Neuronal stem cell (in vitro differentiated cells): ENCODE measurements around the gene MAML2.
A peak's percentile ranks its signal among the peaks of the same experiment; 100 is the strongest.

ENCODE experiments used
- DNase-seq: peaks from one replicate; pipeline ENCODE4 v3.0.0-alpha.2; 2013; ENCODE audit warnings: low spot score
- H2AFZ ChIP-seq: one replicate; pipeline ENCODE4 v1.6.1; 2013; ENCODE audit warnings: mild to moderate bottlenecking, low read length, inconsistent platforms
- H2AK5ac ChIP-seq: 2 replicates; pipeline ENCODE4 v1.6.1; 2013; ENCODE audit warnings: low read depth, mild to moderate bottlenecking, inconsistent platforms, low read length, moderate library complexity, mixed read lengths
- H2BK120ac ChIP-seq: 2 replicates; pipeline ENCODE4 v1.6.1; 2013; ENCODE audit warnings: low read depth, mild to moderate bottlenecking, inconsistent platforms, low read length, moderate library complexity, mixed read lengths
- H2BK12ac ChIP-seq: one replicate; pipeline ENCODE4 v1.6.1; 2013; ENCODE audit warnings: low read length, inconsistent platforms
- H2BK15ac ChIP-seq: 2 replicates; pipeline ENCODE4 v1.6.1; 2013; ENCODE audit warnings: mild to moderate bottlenecking, low read length, inconsistent platforms, mixed read lengths
- H2BK5ac ChIP-seq: one replicate; pipeline ENCODE4 v1.6.1; 2013; ENCODE audit warnings: inconsistent platforms, mild to moderate bottlenecking, low read length, moderate library complexity
- H3K14ac ChIP-seq: one replicate; pipeline ENCODE4 v1.6.1; 2013; ENCODE audit warnings: low read length, inconsistent platforms
- H3K18ac ChIP-seq: 2 replicates; pipeline ENCODE4 v1.6.1; 2013; ENCODE audit warnings: low read length, inconsistent platforms
- H3K23ac ChIP-seq: 2 replicates; pipeline ENCODE4 v1.6.1; 2013; ENCODE audit warnings: low read depth, mild to moderate bottlenecking, mixed read lengths, low read length, inconsistent platforms; ENCODE audit not compliant: poor library complexity
- H3K27ac ChIP-seq: replicated peaks from 3 replicates; pipeline ENCODE4 v1.5.1; 2013; ENCODE audit warnings: low read length, inconsistent platforms
- H3K27me3 ChIP-seq, 3 experiments: 2 replicates each; pipeline ENCODE4 v1.6.1; 2013; ENCODE audit warnings: low read length in 3 of 3, mild to moderate bottlenecking in 2 of 3, inconsistent platforms in 1 of 3, low read depth in 1 of 3, mixed read lengths in 1 of 3, moderate library complexity in 1 of 3; ENCODE audit not compliant: control insufficient read depth in 3 of 3, insufficient read depth in 3 of 3
- H3K36me3 ChIP-seq, 2 donors: replicated peaks in 1 of 2; 2 replicates each; pipeline ENCODE4 v1.6.1; 2013; ENCODE audit warnings: low read length in 2 of 2; ENCODE audit not compliant: control insufficient read depth in 2 of 2, insufficient read depth in 2 of 2
- H3K4ac ChIP-seq: 2 replicates; pipeline ENCODE4 v1.6.1; 2013; ENCODE audit warnings: inconsistent platforms, mild to moderate bottlenecking, low read length, moderate library complexity
- H3K4me1 ChIP-seq, 2 donors: 1 replicate in 1 of 2; 2 replicates in 1 of 2; pipeline ENCODE4 v1.6.1; 2013; ENCODE audit warnings: low read length in 2 of 2, low read depth in 1 of 2; ENCODE audit not compliant: control insufficient read depth in 2 of 2, insufficient read depth in 1 of 2
- H3K4me2 ChIP-seq: one replicate; pipeline ENCODE4 v1.6.1; 2013; ENCODE audit warnings: mild to moderate bottlenecking, low read length, inconsistent platforms; ENCODE audit not compliant: insufficient read depth, poor library complexity, severe bottlenecking
- H3K4me3 ChIP-seq, 2 donors: 2 replicates each; pipeline ENCODE4 v1.5.1; 2013; ENCODE audit warnings: low read length in 2 of 2, mild to moderate bottlenecking in 2 of 2, inconsistent platforms in 1 of 2, moderate library complexity in 1 of 2
- H3K79me1 ChIP-seq: one replicate; pipeline ENCODE4 v1.6.1; 2013; ENCODE audit warnings: low read depth, mild to moderate bottlenecking, inconsistent platforms, low read length, moderate library complexity
- H3K9ac ChIP-seq: one replicate; pipeline ENCODE4 v1.6.1; 2013; ENCODE audit warnings: mild to moderate bottlenecking, low read depth, low read length, inconsistent platforms; ENCODE audit not compliant: poor library complexity
- H3K9me3 ChIP-seq, 2 donors: replicated peaks in 1 of 2; 2 replicates each; pipeline versions ENCODE3 to v1.6.1; 2013; ENCODE audit warnings: low read length in 2 of 2, mild to moderate bottlenecking in 2 of 2, inconsistent platforms in 1 of 2, low read depth in 1 of 2, mixed read lengths in 1 of 2, moderate library complexity in 1 of 2; ENCODE audit not compliant: control insufficient read depth in 2 of 2, insufficient read depth in 1 of 2
- H4K8ac ChIP-seq: one replicate; pipeline ENCODE4 v1.6.1; 2013; ENCODE audit warnings: low read depth, mild to moderate bottlenecking, inconsistent platforms, low read length, moderate library complexity
- H4K91ac ChIP-seq: one replicate; pipeline ENCODE4 v1.6.1; 2013; ENCODE audit warnings: low read length, low read depth, mild to moderate bottlenecking, inconsistent platforms; ENCODE audit not compliant: poor library complexity
- WGBS, 2 donors: extraction: QIAGEN DNeasy Blood & Tissue Kit; methylation state at CpG; one replicate each; pipeline ENCODE4 v1.1.7; 2013; ENCODE audit warnings: missing lambda C conversion rate in 2 of 2, mixed read lengths in 1 of 2; ENCODE audit not compliant: insufficient read length in 2 of 2, insufficient replicate concordance in 1 of 2; ENCODE audit errors: extremely low coverage in 2 of 2; 5-methylcytosine and 5-hydroxymethylcytosine counted together

The MAML2 gene

DNA sequence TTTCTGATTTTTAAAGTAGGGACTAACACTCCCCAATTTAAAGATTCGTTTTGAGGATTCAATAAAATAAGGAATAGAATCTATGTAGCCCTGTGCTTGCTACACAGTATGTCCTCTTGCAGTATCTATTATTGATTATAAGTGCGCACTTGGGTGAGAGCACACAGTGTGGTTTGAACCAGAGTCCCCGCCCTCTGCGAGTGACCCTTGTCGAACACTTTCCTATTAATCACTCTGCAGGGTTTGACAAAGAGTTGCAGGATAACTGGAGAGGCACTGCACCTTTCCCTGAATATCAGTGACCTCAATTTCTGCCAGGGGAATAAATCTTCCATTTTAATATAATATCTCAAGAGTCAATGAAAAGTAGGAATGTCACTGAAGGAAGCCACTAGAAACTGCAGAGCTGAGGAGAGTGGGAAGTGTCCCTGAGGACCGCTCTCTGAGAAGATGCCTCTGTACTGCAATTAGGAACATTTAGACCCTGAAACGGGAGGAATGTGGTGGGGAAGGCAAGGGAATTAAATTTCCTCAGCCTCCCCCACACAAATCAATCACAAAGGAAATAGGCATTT, 182.2 kb downstream of the MAML2 start:
- Histone ChIP-seq H2AFZ (no peak overlapping the region), H3K4ac (no peak overlapping the region), H3K14ac (no peak overlapping the region), H2BK120ac (no peak overlapping the region), H3K79me1 (no peaks in the 10 kb centered on the region), H2BK15ac (no peak overlapping the region), H3K27me3 (no peaks in the 10 kb centered on the region), H3K4me3 (no peak overlapping the region), H3K23ac (no peak overlapping the region), H3K9ac (no peak overlapping the region), H3K18ac (no peak overlapping the region), H2BK12ac (no peak overlapping the region), H2AK5ac (no peak overlapping the region), H4K91ac (no peak overlapping the region), H3K36me3 (no peaks in the 10 kb centered on the region), H3K4me1 (peaks cover 8% of the 10 kb centered on the region in 2 donors), H3K27ac (no peak overlapping the region), H3K9me3 (no peaks in the 10 kb centered on the region), H4K8ac (no peak overlapping the region), H3K4me2 (no peak overlapping the region), H2BK5ac (no peak overlapping the region)
- no peak for DNase-seq
- no CpG with 5 or more reads among the region's 7 CpGs for WGBS, 2 donors

DNA sequence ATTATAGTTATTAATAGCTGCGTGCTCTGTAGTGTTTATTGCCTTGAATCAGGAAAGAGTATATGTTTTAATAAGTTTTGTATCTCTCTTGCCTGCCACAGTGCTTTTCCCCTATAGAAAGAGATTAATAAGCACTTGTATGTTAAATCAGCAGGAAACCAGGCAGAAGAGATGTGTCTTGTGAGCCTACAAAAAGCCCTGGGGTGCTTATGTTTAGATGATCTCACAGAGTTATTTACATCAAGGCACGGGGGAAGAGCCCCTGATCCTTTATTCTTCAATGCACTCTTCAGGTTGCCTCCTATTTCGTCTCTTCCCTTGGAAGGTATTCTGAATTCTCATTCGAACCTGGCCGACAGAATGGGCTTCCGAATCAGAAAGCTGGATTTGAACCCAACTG, 183.0 kb downstream of the MAML2 start:
- Histone ChIP-seq H2AK5ac (no peak overlapping the region), H3K14ac (no peak overlapping the region)

DNA sequence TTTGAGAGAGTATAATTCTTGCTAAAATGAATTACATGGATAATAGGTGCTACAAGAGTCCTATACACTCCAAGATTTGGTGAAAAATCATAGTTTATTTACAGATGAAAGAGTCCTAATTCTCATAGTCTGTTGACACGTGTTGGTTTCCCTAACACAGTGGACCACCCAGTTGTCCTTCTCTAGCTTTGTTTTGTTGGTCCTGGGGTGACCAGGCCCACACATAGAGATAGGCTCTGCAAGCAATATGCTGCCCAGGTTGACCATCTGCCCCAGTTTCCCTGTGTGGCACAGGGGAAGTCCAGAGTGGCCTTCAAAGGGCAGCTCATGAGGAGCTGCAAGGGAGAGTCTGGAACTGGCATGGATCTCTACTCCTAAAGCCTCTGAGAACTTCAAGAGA, 184.9 kb downstream of the MAML2 start:
- Histone ChIP-seq H2BK120ac (no peak overlapping the region), H3K27ac (no peak overlapping the region), H3K4me1 (peaks cover 11 to 21% of the 10 kb centered on the region in 2 donors)

More for the DNA sequence above, 183.0 kb downstream of the MAML2 start:
- Histone ChIP-seq H2BK5ac (no peak overlapping the region), H3K18ac (no peak overlapping the region), H3K4me2 (no peak overlapping the region), H3K4me1 (peaks cover 10 to 15% of the 10 kb centered on the region in 2 donors), H3K4me3 (no peak overlapping the region), H4K91ac (no peak overlapping the region), H3K79me1 (no peaks in the 10 kb centered on the region), H3K9me3 (no peaks in the 10 kb centered on the region), H2BK12ac (no peak overlapping the region), H3K23ac (no peak overlapping the region), H4K8ac (no peak overlapping the region), H2AFZ (no peak overlapping the region), H2BK15ac (no peak overlapping the region), H2BK120ac (no peak overlapping the region), H3K4ac (no peak overlapping the region), H3K27me3 (no peaks in the 10 kb centered on the region), H3K36me3 (no peaks in the 10 kb centered on the region), H3K27ac (no peak overlapping the region), H3K9ac (no peak overlapping the region)
- no CpG with 5 or more reads among the region's 6 CpGs for WGBS, 2 donors
- no peak for DNase-seq

GRCh38 chr11:96157517-96157873, 185.5 kb downstream of the MAML2 start:
- Histone ChIP-seq H3K27me3 (no peaks in the 10 kb centered on the region), H3K27ac (no peak overlapping the region), H2BK120ac (no peak overlapping the region), H4K91ac (no peak overlapping the region), H4K8ac (no peak overlapping the region), H2BK5ac (no peak overlapping the region), H3K4me1 (peaks cover 14 to 27% of the 10 kb centered on the region in 2 donors), H2BK12ac (no peak overlapping the region), H3K23ac (no peak overlapping the region), H3K9me3 (no peaks in the 10 kb centered on the region), H3K79me1 (no peaks in the 10 kb centered on the region), H3K4me2 (no peak overlapping the region), H2AK5ac (no peak overlapping the region), H3K36me3 (no peaks in the 10 kb centered on the region), H2AFZ (no peak overlapping the region), H3K18ac (no peak overlapping the region), H3K14ac (no peak overlapping the region), H3K4me3 (no peak overlapping the region), H2BK15ac (no peak overlapping the region), H3K9ac (no peak overlapping the region), H3K4ac (no peak overlapping the region)
- no peak for DNase-seq

More for the DNA sequence above, 184.9 kb downstream of the MAML2 start:
- no peak overlapping the region for H4K8ac ChIP-seq
- no peak overlapping the region for H2BK12ac ChIP-seq
- no peak for DNase-seq
- H3K14ac ChIP-seq = no peak overlapping the region
- H3K27me3 ChIP-seq = no peaks in the 10 kb centered on the region
- no peak overlapping the region for H2AFZ ChIP-seq
- no peaks in the 10 kb centered on the region for H3K9me3 ChIP-seq
- peak overlapping the region; percentile 32 for H3K18ac ChIP-seq
- no peak overlapping the region for H4K91ac ChIP-seq
- H3K4me2 ChIP-seq = no peak overlapping the region
- H3K36me3 ChIP-seq = no peaks in the 10 kb centered on the region
- no CpG with 5 or more reads among the region's 1 CpG for WGBS, 2 donors
- no peak overlapping the region for H2BK15ac ChIP-seq
- no peak overlapping the region for H3K4me3 ChIP-seq
- no peaks in the 10 kb centered on the region for H3K79me1 ChIP-seq
- no peak overlapping the region for H3K4ac ChIP-seq
- H3K9ac ChIP-seq = no peak overlapping the region
- no peak overlapping the region for H2BK5ac ChIP-seq
- no peak overlapping the region for H2AK5ac ChIP-seq
- no peak overlapping the region for H3K23ac ChIP-seq
